Fibroblast of mammary gland (primary cell): ENCODE data around the gene MCOLN1.

Source experiments
- DNase-seq: peaks from one replicate; pipeline ENCODE4 v3.0.0-alpha.2; 2010; ENCODE audit warnings: low read depth
- H3K4me3 ChIP-seq: 2 replicates; pipeline ENCODE4 v1.5.1; 2011; ENCODE audit warnings: low read depth, mild to moderate bottlenecking, low read length, moderate library complexity; ENCODE audit not compliant: control insufficient read depth
- TF ChIP-seq, protein P1 (sequence below): conservative IDR thresholded peaks from 2 replicates; pipeline ENCODE4 v1.5.1; 2011; ENCODE audit warnings: low read depth, low read length, inconsistent platforms; ENCODE audit not compliant: control insufficient read depth, insufficient read depth

The MCOLN1 gene

DNA sequence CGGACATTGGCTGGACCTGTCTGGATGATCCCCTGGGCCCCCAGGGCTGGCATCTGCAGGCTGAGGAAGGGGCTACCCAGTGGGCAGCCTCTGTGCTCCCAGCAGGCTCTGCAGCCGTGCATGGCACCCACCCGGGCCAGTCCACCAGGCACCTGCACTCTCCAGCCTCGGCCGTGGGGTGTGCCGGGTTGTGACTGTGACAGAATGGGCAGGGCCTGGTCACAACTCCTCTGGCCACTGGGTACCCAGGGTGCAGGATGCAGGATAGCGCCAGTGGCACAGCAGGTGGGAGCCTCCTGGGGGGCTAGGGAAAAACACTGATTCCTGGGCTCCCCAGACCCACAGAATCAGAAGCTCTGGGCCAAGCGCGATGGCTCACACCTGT lies 43.6 kb upstream of the MCOLN1 start:
- TF ChIP-seq, protein P1, sequence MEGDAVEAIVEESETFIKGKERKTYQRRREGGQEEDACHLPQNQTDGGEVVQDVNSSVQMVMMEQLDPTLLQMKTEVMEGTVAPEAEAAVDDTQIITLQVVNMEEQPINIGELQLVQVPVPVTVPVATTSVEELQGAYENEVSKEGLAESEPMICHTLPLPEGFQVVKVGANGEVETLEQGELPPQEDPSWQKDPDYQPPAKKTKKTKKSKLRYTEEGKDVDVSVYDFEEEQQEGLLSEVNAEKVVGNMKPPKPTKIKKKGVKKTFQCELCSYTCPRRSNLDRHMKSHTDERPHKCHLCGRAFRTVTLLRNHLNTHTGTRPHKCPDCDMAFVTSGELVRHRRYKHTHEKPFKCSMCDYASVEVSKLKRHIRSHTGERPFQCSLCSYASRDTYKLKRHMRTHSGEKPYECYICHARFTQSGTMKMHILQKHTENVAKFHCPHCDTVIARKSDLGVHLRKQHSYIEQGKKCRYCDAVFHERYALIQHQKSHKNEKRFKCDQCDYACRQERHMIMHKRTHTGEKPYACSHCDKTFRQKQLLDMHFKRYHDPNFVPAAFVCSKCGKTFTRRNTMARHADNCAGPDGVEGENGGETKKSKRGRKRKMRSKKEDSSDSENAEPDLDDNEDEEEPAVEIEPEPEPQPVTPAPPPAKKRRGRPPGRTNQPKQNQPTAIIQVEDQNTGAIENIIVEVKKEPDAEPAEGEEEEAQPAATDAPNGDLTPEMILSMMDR: no peak
- H3K4me3 ChIP-seq: no peak overlapping the region
- no peak for DNase-seq

DNA sequence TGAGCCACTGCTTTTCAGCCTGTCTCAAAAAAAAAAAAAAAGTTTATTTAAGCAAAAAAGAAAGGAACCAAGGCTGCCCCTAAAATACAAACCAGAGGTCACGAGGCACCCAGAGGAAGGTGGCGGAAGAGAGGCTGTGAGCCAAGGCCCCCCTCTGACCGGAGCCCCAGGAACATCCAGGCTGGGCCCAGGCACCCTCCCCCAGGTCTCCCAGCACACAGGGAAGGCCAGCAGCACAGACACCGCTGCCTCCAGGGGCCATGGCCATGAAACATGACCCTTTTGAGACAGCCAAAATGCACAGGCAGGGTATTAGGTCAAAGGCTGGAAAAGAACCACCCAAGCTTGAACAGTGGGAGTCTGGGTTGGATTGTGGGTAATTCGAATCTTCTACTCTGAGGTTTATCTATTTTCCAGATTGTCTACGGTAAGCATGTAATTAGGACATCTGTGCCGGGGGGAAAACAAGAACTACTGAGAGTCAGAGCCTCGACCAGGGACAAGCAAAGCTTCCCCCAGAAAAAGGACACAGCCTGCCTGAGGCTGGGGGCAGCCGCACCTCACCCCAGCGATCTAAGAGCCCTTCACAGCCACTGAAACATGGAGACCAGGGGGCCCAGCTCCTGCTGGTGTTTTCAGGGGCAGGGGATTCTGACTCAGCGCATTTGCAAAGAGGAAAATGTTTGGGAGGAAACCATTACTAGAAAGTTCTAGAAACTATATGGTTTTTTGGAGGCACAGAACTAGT lies 42.0 kb upstream of the MCOLN1 start:
- H3K4me3 ChIP-seq: no peak overlapping the region
- no peak for DNase-seq
- TF ChIP-seq, protein P1: no peak

DNA sequence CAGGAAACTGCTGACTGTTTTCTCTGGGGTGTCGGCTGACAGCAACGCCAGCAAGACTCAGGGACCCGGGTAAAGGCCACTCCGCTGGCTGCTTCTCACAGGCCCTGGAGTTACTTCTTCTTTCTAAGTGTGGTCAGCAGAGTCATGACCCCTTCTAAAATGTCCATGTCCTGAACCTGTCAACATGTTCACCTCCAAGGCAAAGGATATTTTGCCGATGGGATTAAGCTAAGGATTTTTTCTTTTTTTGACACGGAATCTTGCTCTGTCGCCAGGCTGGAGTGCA lies 41.5 kb upstream of the MCOLN1 start:
- no peak for DNase-seq
- no peak overlapping the region for H3K4me3 ChIP-seq
- TF ChIP-seq, protein P1: no peak

DNA sequence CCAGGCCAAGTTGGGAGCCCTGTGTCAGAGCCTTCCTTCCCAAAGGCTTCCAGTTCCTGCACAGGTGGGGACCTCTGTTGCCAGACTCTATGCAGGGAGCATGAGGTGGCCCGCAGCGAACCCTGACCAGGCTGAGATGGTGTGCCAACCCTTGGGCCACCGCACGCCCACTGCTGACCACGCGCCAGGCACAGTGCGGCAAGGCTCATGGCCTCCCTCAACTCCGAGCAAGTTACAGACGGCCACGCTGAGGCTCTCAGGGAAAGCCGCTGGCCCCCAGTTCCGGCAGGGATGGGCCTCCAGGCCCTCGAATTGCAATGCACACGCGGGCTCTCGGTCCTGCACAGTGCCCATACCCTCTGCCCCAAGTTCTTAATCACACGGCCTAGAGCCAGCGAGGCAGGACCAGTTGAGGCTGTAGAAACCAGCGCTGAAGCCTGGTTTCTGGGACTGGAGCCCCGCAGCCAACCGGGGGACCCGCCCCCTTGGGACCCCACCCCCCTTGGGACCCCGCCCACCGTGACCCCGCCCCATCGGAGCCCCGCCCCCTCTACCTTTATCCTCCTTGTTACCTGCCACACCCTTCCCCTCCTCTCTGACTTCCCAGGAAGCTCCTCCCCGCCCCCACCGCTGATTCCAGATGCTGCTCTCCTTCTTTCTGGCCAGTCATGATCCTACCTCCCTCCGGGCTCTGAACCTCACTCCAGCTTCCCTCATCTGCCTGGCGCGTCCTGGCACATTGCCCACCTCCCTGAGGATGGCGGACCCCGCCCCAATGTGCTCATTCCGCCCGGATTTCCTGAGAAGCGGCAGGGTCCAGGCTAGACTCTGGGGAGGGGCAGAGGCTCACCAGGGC lies 39.6 kb upstream of the MCOLN1 start:
- no peak overlapping the region for H3K4me3 ChIP-seq
- TF ChIP-seq, protein P1: no peak
- no peak for DNase-seq

DNA sequence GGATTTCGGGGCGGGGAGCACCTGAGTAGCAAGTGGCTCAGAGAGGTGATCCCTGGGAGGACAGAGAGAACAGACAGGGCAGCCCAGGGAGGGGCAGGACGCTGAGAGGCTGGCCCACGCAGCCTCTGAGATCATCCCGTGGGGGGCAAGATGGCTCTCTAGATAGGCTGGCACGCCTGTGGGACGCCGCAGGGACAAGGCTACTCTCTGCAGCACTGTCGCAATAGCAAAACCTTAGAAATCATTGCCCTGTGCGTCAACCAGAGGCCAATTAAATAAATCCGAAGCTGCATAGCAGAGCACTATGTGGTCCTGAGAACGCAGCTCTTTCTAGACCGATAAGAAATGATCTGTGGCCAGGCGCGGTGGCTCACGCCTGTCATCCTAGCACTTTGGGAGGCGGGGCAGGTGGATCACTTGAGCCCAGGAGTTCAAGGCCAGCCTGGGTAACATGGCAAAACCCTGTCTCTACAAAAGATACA lies 38.7 kb upstream of the MCOLN1 start:
- no peak for DNase-seq
- H3K4me3 ChIP-seq: no peak overlapping the region
- TF ChIP-seq, protein P1: no peak

DNA sequence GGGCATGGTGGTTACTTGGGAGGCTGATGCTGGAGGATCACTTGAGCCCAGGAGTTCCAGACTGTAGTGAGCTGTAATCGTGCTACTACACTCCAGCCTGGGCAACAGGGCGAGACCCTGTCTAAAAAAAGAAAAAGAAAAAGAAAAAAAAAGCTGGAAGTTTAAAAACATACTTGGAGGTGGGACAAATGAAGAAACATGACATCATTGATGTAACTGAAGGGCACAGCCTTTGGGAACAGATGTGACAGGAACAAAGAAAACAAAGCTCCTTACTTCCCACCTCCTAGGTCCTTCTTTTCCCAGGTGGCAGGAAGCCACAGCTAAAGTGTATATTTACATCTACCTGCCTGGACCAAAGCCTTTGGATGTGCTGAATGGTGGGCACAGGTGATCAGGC lies 35.5 kb upstream of the MCOLN1 start:
- TF ChIP-seq, protein P1: no peak
- no peak overlapping the region for H3K4me3 ChIP-seq
- DNase-seq: no peak
